ENCODE data around the gene NCKAP5.

NCKAP5 gene

GRCh38 chr2:133504566-133505505, 63.4 kb downstream of the NCKAP5 start:
- no peak overlapping the region for H3K9ac ChIP-seq (ENCODE audit: insufficient read length, low read depth)
- TF ChIP-seq ZNF274 (IDR thresholded peaks at IDR 0.05; ENCODE audit: low read depth, low read length) = no peak
- TF ChIP-seq YY1 (IDR thresholded peaks at IDR 0.05; ENCODE audit: insufficient read depth, insufficient read length) = no peak
- TF ChIP-seq SUZ12 (IDR thresholded peaks at IDR 0.05; ENCODE audit: extremely low read depth, insufficient read depth, insufficient read length) = no peak
- DNase-seq (ENCODE audit: low read depth, low spot score) = no peak

GRCh38 chr2:133503927-133504326, 64.3 kb downstream of the NCKAP5 start:
- Histone ChIP-seq H3K4me1 (ENCODE audit: insufficient read depth, insufficient read length) (no peaks in the 10 kb centered on the region), H3K36me3 (ENCODE audit: insufficient read depth, insufficient read length, low read length) (no peaks in the 10 kb centered on the region), H3K9ac (ENCODE audit: insufficient read length, low read depth) (no peak overlapping the region), H3K9me3 (ENCODE audit: insufficient read depth, low read length) (no peaks in the 10 kb centered on the region), H3K27me3 (ENCODE audit: insufficient read depth, insufficient read length) (no peaks in the 10 kb centered on the region), H3K4me3 (ENCODE audit: insufficient read length, low read depth) (no peak overlapping the region)
- no peak for DNase-seq (ENCODE audit: low read depth, low spot score)
- TF ChIP-seq ZNF274 (IDR thresholded peaks at IDR 0.05; ENCODE audit: low read depth, low read length) (no peak), YY1 (IDR thresholded peaks at IDR 0.05; ENCODE audit: insufficient read depth, insufficient read length) (no peak), SUZ12 (IDR thresholded peaks at IDR 0.05; ENCODE audit: extremely low read depth, insufficient read depth, insufficient read length) (no peak)

More at GRCh38 chr2:133504566-133505505, 63.4 kb downstream of the NCKAP5 start:
- H3K27me3 ChIP-seq (ENCODE audit: insufficient read depth, insufficient read length) = no peaks in the 10 kb centered on the region
- H3K9me3 ChIP-seq (ENCODE audit: insufficient read depth, low read length) = no peaks in the 10 kb centered on the region
- no peak overlapping the region for H3K4me3 ChIP-seq (ENCODE audit: insufficient read length, low read depth)
- H3K36me3 ChIP-seq (ENCODE audit: insufficient read depth, insufficient read length, low read length) = no peaks in the 10 kb centered on the region
- no peaks in the 10 kb centered on the region for H3K4me1 ChIP-seq (ENCODE audit: insufficient read depth, insufficient read length)

- Histone ChIP-seq H3K27me3 (ENCODE audit: insufficient read depth, insufficient read length) (no peaks in the 10 kb centered on the region), H3K9ac (ENCODE audit: insufficient read length, low read depth) (no peak overlapping the region), H3K4me1 (ENCODE audit: insufficient read depth, insufficient read length) (no peaks in the 10 kb centered on the region), H3K9me3 (ENCODE audit: insufficient read depth, low read length) (no peaks in the 10 kb centered on the region), H3K36me3 (ENCODE audit: insufficient read depth, insufficient read length, low read length) (no peaks in the 10 kb centered on the region), H3K4me3 (ENCODE audit: insufficient read length, low read depth) (no peak overlapping the region)
- TF ChIP-seq SUZ12 (IDR thresholded peaks at IDR 0.05; ENCODE audit: extremely low read depth, insufficient read depth, insufficient read length) (no peak), YY1 (IDR thresholded peaks at IDR 0.05; ENCODE audit: insufficient read depth, insufficient read length) (no peak), ZNF274 (IDR thresholded peaks at IDR 0.05; ENCODE audit: low read depth, low read length) (no peak)
- DNase-seq (ENCODE audit: low read depth, low spot score) = no peak
Observed at GRCh38 chr2:133503323-133503722, 64.9 kb downstream of the NCKAP5 start.

- Histone ChIP-seq H3K4me1 (ENCODE audit: insufficient read depth, insufficient read length) (no peaks in the 10 kb centered on the region), H3K36me3 (ENCODE audit: insufficient read depth, insufficient read length, low read length) (no peaks in the 10 kb centered on the region), H3K27me3 (ENCODE audit: insufficient read depth, insufficient read length) (no peaks in the 10 kb centered on the region), H3K9ac (ENCODE audit: insufficient read length, low read depth) (no peak overlapping the region), H3K4me3 (ENCODE audit: insufficient read length, low read depth) (no peak overlapping the region), H3K9me3 (ENCODE audit: insufficient read depth, low read length) (no peaks in the 10 kb centered on the region)
- TF ChIP-seq SUZ12 (IDR thresholded peaks at IDR 0.05; ENCODE audit: extremely low read depth, insufficient read depth, insufficient read length) (no peak), ZNF274 (IDR thresholded peaks at IDR 0.05; ENCODE audit: low read depth, low read length) (no peak), YY1 (IDR thresholded peaks at IDR 0.05; ENCODE audit: insufficient read depth, insufficient read length) (no peak)
- DNase-seq (ENCODE audit: low read depth, low spot score) = no peak
Observed at GRCh38 chr2:133502678-133503077, 65.6 kb downstream of the NCKAP5 start.

- Histone ChIP-seq H3K36me3 (ENCODE audit: insufficient read depth, insufficient read length, low read length) (no peaks in the 10 kb centered on the region), H3K9me3 (ENCODE audit: insufficient read depth, low read length) (no peaks in the 10 kb centered on the region), H3K27me3 (ENCODE audit: insufficient read depth, insufficient read length) (no peaks in the 10 kb centered on the region), H3K4me1 (ENCODE audit: insufficient read depth, insufficient read length) (no peaks in the 10 kb centered on the region), H3K9ac (ENCODE audit: insufficient read length, low read depth) (no peak overlapping the region), H3K4me3 (ENCODE audit: insufficient read length, low read depth) (no peak overlapping the region)
- TF ChIP-seq SUZ12 (IDR thresholded peaks at IDR 0.05; ENCODE audit: extremely low read depth, insufficient read depth, insufficient read length) (no peak), ZNF274 (IDR thresholded peaks at IDR 0.05; ENCODE audit: low read depth, low read length) (no peak), YY1 (IDR thresholded peaks at IDR 0.05; ENCODE audit: insufficient read depth, insufficient read length) (no peak)
- DNase-seq (ENCODE audit: low read depth, low spot score) = no peak
Observed at GRCh38 chr2:133500917-133501316, 67.3 kb downstream of the NCKAP5 start.

- DNase-seq (ENCODE audit: low read depth, low spot score) = no peak
- Histone ChIP-seq H3K9ac (ENCODE audit: insufficient read length, low read depth) (no peak overlapping the region), H3K4me1 (ENCODE audit: insufficient read depth, insufficient read length) (no peaks in the 10 kb centered on the region), H3K36me3 (ENCODE audit: insufficient read depth, insufficient read length, low read length) (no peaks in the 10 kb centered on the region), H3K4me3 (ENCODE audit: insufficient read length, low read depth) (no peak overlapping the region), H3K9me3 (ENCODE audit: insufficient read depth, low read length) (no peaks in the 10 kb centered on the region), H3K27me3 (ENCODE audit: insufficient read depth, insufficient read length) (no peaks in the 10 kb centered on the region)
- TF ChIP-seq ZNF274 (IDR thresholded peaks at IDR 0.05; ENCODE audit: low read depth, low read length) (no peak), SUZ12 (IDR thresholded peaks at IDR 0.05; ENCODE audit: extremely low read depth, insufficient read depth, insufficient read length) (no peak), YY1 (IDR thresholded peaks at IDR 0.05; ENCODE audit: insufficient read depth, insufficient read length) (no peak)
Observed at GRCh38 chr2:133498662-133499585, 69.3 kb downstream of the NCKAP5 start.

All from NT2/D1 (cell line).